Measurements from ENCODE around the gene PCDH9. TPM values are rescaled to one million over a fixed set of nuclear protein-coding genes. Genes with fewer than 3 reads are reported as not detected.

Gene PCDH9
- polyA plus RNA-seq, 3 donors, result 0.03 TPM; not detected in 1

- H3K27ac Mint-ChIP-seq, result no peak overlapping the region
- intact Hi-C loops (cut with micrococcal nuclease), result no loop called here
- H3K9me3 ChIP-seq (replicated peaks in 1 of 2; ENCODE audit: control insufficient read depth in 1 of 2, insufficient read depth in 1 of 2, low read length in 2 of 2), result no peaks in the 10 kb centered on the region
- H3K4me3 Mint-ChIP-seq, result no peak overlapping the region
- no peaks in the 10 kb centered on the region for H3K9me3 Mint-ChIP-seq
- H3K4me3 ChIP-seq (replicated peaks in 1 of 3; ENCODE audit: low read depth in 2 of 3, low read length in 3 of 3), result no peak overlapping the region
- no peak for DNase-seq
- H3K4me2 ChIP-seq (replicated peaks; ENCODE audit: extremely low read depth, low read length, poor library complexity, severe bottlenecking), result no peak overlapping the region
- no peak overlapping the region for H3K27ac ChIP-seq (ENCODE audit: low read depth in 1 of 2, low read length in 2 of 2)
- H3K79me2 ChIP-seq (ENCODE audit: insufficient read depth, low read length), result no peaks in the 10 kb centered on the region
- H2AFZ ChIP-seq (ENCODE audit: insufficient read depth, low read depth, low read length, poor library complexity, severe bottlenecking), result no peak overlapping the region
- H3K27me3 ChIP-seq (ENCODE audit: control insufficient read depth in 2 of 2, insufficient read depth in 2 of 2, low read length in 2 of 2), result no peaks in the 10 kb centered on the region
- H3K36me3 Mint-ChIP-seq, result no peaks in the 10 kb centered on the region
- H3K4me1 Mint-ChIP-seq, result peaks cover 3% of the 10 kb centered on the region
- TF ChIP-seq, protein P1, sequence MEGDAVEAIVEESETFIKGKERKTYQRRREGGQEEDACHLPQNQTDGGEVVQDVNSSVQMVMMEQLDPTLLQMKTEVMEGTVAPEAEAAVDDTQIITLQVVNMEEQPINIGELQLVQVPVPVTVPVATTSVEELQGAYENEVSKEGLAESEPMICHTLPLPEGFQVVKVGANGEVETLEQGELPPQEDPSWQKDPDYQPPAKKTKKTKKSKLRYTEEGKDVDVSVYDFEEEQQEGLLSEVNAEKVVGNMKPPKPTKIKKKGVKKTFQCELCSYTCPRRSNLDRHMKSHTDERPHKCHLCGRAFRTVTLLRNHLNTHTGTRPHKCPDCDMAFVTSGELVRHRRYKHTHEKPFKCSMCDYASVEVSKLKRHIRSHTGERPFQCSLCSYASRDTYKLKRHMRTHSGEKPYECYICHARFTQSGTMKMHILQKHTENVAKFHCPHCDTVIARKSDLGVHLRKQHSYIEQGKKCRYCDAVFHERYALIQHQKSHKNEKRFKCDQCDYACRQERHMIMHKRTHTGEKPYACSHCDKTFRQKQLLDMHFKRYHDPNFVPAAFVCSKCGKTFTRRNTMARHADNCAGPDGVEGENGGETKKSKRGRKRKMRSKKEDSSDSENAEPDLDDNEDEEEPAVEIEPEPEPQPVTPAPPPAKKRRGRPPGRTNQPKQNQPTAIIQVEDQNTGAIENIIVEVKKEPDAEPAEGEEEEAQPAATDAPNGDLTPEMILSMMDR (IDR thresholded peaks at IDR 0.05), result no peak
- H3K4me1 ChIP-seq (ENCODE audit: control insufficient read depth in 1 of 2, insufficient read depth in 2 of 2, low read length in 2 of 2), result peaks cover 0 to under 1% of the 10 kb centered on the region in 2 donors
- WGBS (ENCODE audit: insufficient coverage), result no CpG with 5 or more reads among the region's 1 CpG
- no peaks in the 10 kb centered on the region for H3K36me3 ChIP-seq (replicated peaks in 1 of 2; ENCODE audit: control insufficient read depth in 1 of 2, insufficient read depth in 2 of 2, low read length in 2 of 2)
- H3K27me3 Mint-ChIP-seq (ENCODE audit: low read depth in 3 of 3), result no peaks in the 10 kb centered on the region
- H3K9ac ChIP-seq (ENCODE audit: insufficient read depth, low read length, poor library complexity, severe bottlenecking), result no peak overlapping the region
- no peaks in the 10 kb centered on the region for H4K20me1 ChIP-seq (ENCODE audit: insufficient read depth, low read length)
These were observed 11.0 kb downstream of the PCDH9 start for GRCh38 chr13:67219113-67219512.

GRCh38 chr13:67217880-67218279 is 12.3 kb downstream of the PCDH9 start:
- intact Hi-C loops (cut with micrococcal nuclease), result no loop called here
- no peaks in the 10 kb centered on the region for H3K9me3 ChIP-seq (replicated peaks in 1 of 2; ENCODE audit: control insufficient read depth in 1 of 2, insufficient read depth in 1 of 2, low read length in 2 of 2)
- H3K4me3 Mint-ChIP-seq, result no peak overlapping the region
- H3K4me1 ChIP-seq (ENCODE audit: control insufficient read depth in 1 of 2, insufficient read depth in 2 of 2, low read length in 2 of 2), result no peaks in the 10 kb centered on the region
- no peaks in the 10 kb centered on the region for H3K79me2 ChIP-seq (ENCODE audit: insufficient read depth, low read length)
- H3K36me3 Mint-ChIP-seq, result no peaks in the 10 kb centered on the region
- H3K27ac Mint-ChIP-seq, result no peak overlapping the region
- H3K9me3 Mint-ChIP-seq, result no peaks in the 10 kb centered on the region
- H3K4me1 Mint-ChIP-seq, result no peaks in the 10 kb centered on the region
- no peak overlapping the region for H3K4me2 ChIP-seq (replicated peaks; ENCODE audit: extremely low read depth, low read length, poor library complexity, severe bottlenecking)
- TF ChIP-seq, protein P1 (IDR thresholded peaks at IDR 0.05), result no peak
- H3K4me3 ChIP-seq (replicated peaks in 1 of 3; ENCODE audit: low read depth in 2 of 3, low read length in 3 of 3), result no peak overlapping the region
- DNase-seq, result no peak
- no peak overlapping the region for H3K9ac ChIP-seq (ENCODE audit: insufficient read depth, low read length, poor library complexity, severe bottlenecking)
- no peaks in the 10 kb centered on the region for H3K27me3 ChIP-seq (ENCODE audit: control insufficient read depth in 2 of 2, insufficient read depth in 2 of 2, low read length in 2 of 2)
- H3K36me3 ChIP-seq (replicated peaks in 1 of 2; ENCODE audit: control insufficient read depth in 1 of 2, insufficient read depth in 2 of 2, low read length in 2 of 2), result no peaks in the 10 kb centered on the region
- no peaks in the 10 kb centered on the region for H4K20me1 ChIP-seq (ENCODE audit: insufficient read depth, low read length)
- H2AFZ ChIP-seq (ENCODE audit: insufficient read depth, low read depth, low read length, poor library complexity, severe bottlenecking), result no peak overlapping the region
- H3K27ac ChIP-seq (ENCODE audit: low read depth in 1 of 2, low read length in 2 of 2), result no peak overlapping the region
- H3K27me3 Mint-ChIP-seq (ENCODE audit: low read depth in 3 of 3), result no peaks in the 10 kb centered on the region
